Measurements from ENCODE around the gene DNAJC4. TPM values are rescaled to one million over a fixed set of nuclear protein-coding genes. Genes with fewer than 3 reads are reported as not detected.

Gene DNAJC4
- total RNA-seq, 1 donor: 13.1 TPM

- Histone ChIP-seq H3K9me3 (ENCODE audit: low read depth, low read length) (no peaks in the 10 kb centered on the region), H3K27me3 (ENCODE audit: insufficient read depth, low read length) (no peaks in the 10 kb centered on the region), H3K4me3 (ENCODE audit: low read length) (no peak overlapping the region), H3K4me1 (ENCODE audit: insufficient read depth, low read length) (peaks cover 9% of the 10 kb centered on the region)
Observed at GRCh38 chr11:64220271-64220670, 10.1 kb upstream of the DNAJC4 start.

- Histone ChIP-seq H3K27me3 (ENCODE audit: insufficient read depth, low read length) (no peaks in the 10 kb centered on the region), H3K4me1 (ENCODE audit: insufficient read depth, low read length) (peaks cover 15% of the 10 kb centered on the region), H3K9me3 (ENCODE audit: low read depth, low read length) (no peaks in the 10 kb centered on the region), H3K4me3 (ENCODE audit: low read length) (no peak overlapping the region)
Observed at GRCh38 chr11:64220798-64221197, 9.6 kb upstream of the DNAJC4 start.

GRCh38 chr11:64222651-64223000, 7.7 kb upstream of the DNAJC4 start:
- H3K4me1 ChIP-seq (ENCODE audit: insufficient read depth, low read length): peaks cover 29% of the 10 kb centered on the region
- no peaks in the 10 kb centered on the region for H3K9me3 ChIP-seq (ENCODE audit: low read depth, low read length)
- H3K4me3 ChIP-seq (ENCODE audit: low read length): no peak overlapping the region

GRCh38 chr11:64223001-64223651, 7.2 kb upstream of the DNAJC4 start:
- Histone ChIP-seq H3K4me3 (ENCODE audit: low read length) (no peak overlapping the region), H3K4me1 (ENCODE audit: insufficient read depth, low read length) (peaks cover 34% of the 10 kb centered on the region), H3K27me3 (ENCODE audit: insufficient read depth, low read length) (no peaks in the 10 kb centered on the region), H3K9me3 (ENCODE audit: low read depth, low read length) (no peaks in the 10 kb centered on the region)

More at GRCh38 chr11:64222651-64223000, 7.7 kb upstream of the DNAJC4 start:
- H3K27me3 ChIP-seq (ENCODE audit: insufficient read depth, low read length): no peaks in the 10 kb centered on the region

GRCh38 chr11:64224151-64224890, 6.0 kb upstream of the DNAJC4 start:
- Histone ChIP-seq H3K4me1 (ENCODE audit: insufficient read depth, low read length) (peaks cover 40% of the 10 kb centered on the region), H3K4me3 (ENCODE audit: low read length) (no peak overlapping the region), H3K9me3 (ENCODE audit: low read depth, low read length) (no peaks in the 10 kb centered on the region), H3K27me3 (ENCODE audit: insufficient read depth, low read length) (no peaks in the 10 kb centered on the region)

GRCh38 chr11:64224891-64225607, 5.3 kb upstream of the DNAJC4 start:
- Histone ChIP-seq H3K27me3 (ENCODE audit: insufficient read depth, low read length) (no peaks in the 10 kb centered on the region), H3K9me3 (ENCODE audit: low read depth, low read length) (no peaks in the 10 kb centered on the region), H3K4me1 (ENCODE audit: insufficient read depth, low read length) (peaks cover 47% of the 10 kb centered on the region), H3K4me3 (ENCODE audit: low read length) (peak overlapping the region; percentile 79)

- H3K4me3 ChIP-seq (ENCODE audit: low read length): peak within 1 kb of the TSS; percentile 79
- peaks cover 49% of the 10 kb centered on the region for H3K4me1 ChIP-seq (ENCODE audit: insufficient read depth, low read length)
Observed at GRCh38 chr11:64225608-64226506, 4.5 kb upstream of the DNAJC4 start, which contains the start of the genes NUDT22 and TRPT1. NUDT22 (plus strand) TSS chr11:64226274; CDS start chr11:64226653, 379 bp downstream. TRPT1 (minus strand) TSS chr11:64226186; CDS start chr11:64225860, 326 bp downstream.

GRCh38 chr11:64226507-64227051, 3.8 kb upstream of the DNAJC4 start:
- Histone ChIP-seq H3K9me3 (ENCODE audit: low read depth, low read length) (no peaks in the 10 kb centered on the region), H3K4me1 (ENCODE audit: insufficient read depth, low read length) (peaks cover 57% of the 10 kb centered on the region), H3K4me3 (ENCODE audit: low read length) (peak overlapping the region; percentile 79), H3K27me3 (ENCODE audit: insufficient read depth, low read length) (no peaks in the 10 kb centered on the region)

More at GRCh38 chr11:64225608-64226506, 4.5 kb upstream of the DNAJC4 start, which contains the start of the genes NUDT22 and TRPT1:
- no peaks in the 10 kb centered on the region for H3K27me3 ChIP-seq (ENCODE audit: insufficient read depth, low read length)
- no peaks in the 10 kb centered on the region for H3K9me3 ChIP-seq (ENCODE audit: low read depth, low read length)

GRCh38 chr11:64227405-64227956, 2.9 kb upstream of the DNAJC4 start:
- Histone ChIP-seq H3K27me3 (ENCODE audit: insufficient read depth, low read length) (no peaks in the 10 kb centered on the region), H3K4me3 (ENCODE audit: low read length) (peak overlapping the region; percentile 79), H3K4me1 (ENCODE audit: insufficient read depth, low read length) (peaks cover 66% of the 10 kb centered on the region), H3K9me3 (ENCODE audit: low read depth, low read length) (no peaks in the 10 kb centered on the region)

- Histone ChIP-seq H3K4me3 (ENCODE audit: low read length) (no peak overlapping the region), H3K27me3 (ENCODE audit: insufficient read depth, low read length) (no peaks in the 10 kb centered on the region), H3K9me3 (ENCODE audit: low read depth, low read length) (no peaks in the 10 kb centered on the region), H3K4me1 (ENCODE audit: insufficient read depth, low read length) (peaks cover 76% of the 10 kb centered on the region)
Observed at GRCh38 chr11:64229090-64229743, 1.1 kb upstream of the DNAJC4 start.

GRCh38 chr11:64229744-64230170, 591 bp upstream of the DNAJC4 start:
- peak overlapping the region; percentile 67 for H3K4me3 ChIP-seq (ENCODE audit: low read length)
- no peaks in the 10 kb centered on the region for H3K9me3 ChIP-seq (ENCODE audit: low read depth, low read length)
- no peaks in the 10 kb centered on the region for H3K27me3 ChIP-seq (ENCODE audit: insufficient read depth, low read length)
- peaks cover 72% of the 10 kb centered on the region for H3K4me1 ChIP-seq (ENCODE audit: insufficient read depth, low read length)

- no peaks in the 10 kb centered on the region for H3K9me3 ChIP-seq (ENCODE audit: low read depth, low read length)
- H3K27me3 ChIP-seq (ENCODE audit: insufficient read depth, low read length): no peaks in the 10 kb centered on the region
- peaks cover 72% of the 10 kb centered on the region for H3K4me1 ChIP-seq (ENCODE audit: insufficient read depth, low read length)
- H3K4me3 ChIP-seq (ENCODE audit: low read length): peak overlapping the region; percentile 67
Observed at GRCh38 chr11:64230985-64231365, 627 bp downstream of the DNAJC4 start.

GRCh38 chr11:64231546-64231945, 1.2 kb downstream of the DNAJC4 start:
- H3K9me3 ChIP-seq (ENCODE audit: low read depth, low read length): no peaks in the 10 kb centered on the region
- peaks cover 72% of the 10 kb centered on the region for H3K4me1 ChIP-seq (ENCODE audit: insufficient read depth, low read length)
- no peaks in the 10 kb centered on the region for H3K27me3 ChIP-seq (ENCODE audit: insufficient read depth, low read length)
- no peak overlapping the region for H3K4me3 ChIP-seq (ENCODE audit: low read length)

All from mononuclear cell (primary cell).